Measurements from ENCODE around the gene MPP4.

GRCh38 chr2:201730651-201731285 is 32.3 kb upstream of the MPP4 start:
- TF ChIP-seq, protein P1, sequence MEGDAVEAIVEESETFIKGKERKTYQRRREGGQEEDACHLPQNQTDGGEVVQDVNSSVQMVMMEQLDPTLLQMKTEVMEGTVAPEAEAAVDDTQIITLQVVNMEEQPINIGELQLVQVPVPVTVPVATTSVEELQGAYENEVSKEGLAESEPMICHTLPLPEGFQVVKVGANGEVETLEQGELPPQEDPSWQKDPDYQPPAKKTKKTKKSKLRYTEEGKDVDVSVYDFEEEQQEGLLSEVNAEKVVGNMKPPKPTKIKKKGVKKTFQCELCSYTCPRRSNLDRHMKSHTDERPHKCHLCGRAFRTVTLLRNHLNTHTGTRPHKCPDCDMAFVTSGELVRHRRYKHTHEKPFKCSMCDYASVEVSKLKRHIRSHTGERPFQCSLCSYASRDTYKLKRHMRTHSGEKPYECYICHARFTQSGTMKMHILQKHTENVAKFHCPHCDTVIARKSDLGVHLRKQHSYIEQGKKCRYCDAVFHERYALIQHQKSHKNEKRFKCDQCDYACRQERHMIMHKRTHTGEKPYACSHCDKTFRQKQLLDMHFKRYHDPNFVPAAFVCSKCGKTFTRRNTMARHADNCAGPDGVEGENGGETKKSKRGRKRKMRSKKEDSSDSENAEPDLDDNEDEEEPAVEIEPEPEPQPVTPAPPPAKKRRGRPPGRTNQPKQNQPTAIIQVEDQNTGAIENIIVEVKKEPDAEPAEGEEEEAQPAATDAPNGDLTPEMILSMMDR (IDR thresholded peaks at IDR 0.05): no peak
- no peak for TF ChIP-seq POLR2A (IDR thresholded peaks at IDR 0.05)
